ENCODE measurements around the gene DGKH. TPM values are rescaled to one million over a fixed set of nuclear protein-coding genes. Genes with fewer than 3 reads are reported as not detected.

DGKH gene
- total and polyA plus RNA-seq, 8 donors, result 0.61 to 41.5 (median 11.7) TPM

DNA sequence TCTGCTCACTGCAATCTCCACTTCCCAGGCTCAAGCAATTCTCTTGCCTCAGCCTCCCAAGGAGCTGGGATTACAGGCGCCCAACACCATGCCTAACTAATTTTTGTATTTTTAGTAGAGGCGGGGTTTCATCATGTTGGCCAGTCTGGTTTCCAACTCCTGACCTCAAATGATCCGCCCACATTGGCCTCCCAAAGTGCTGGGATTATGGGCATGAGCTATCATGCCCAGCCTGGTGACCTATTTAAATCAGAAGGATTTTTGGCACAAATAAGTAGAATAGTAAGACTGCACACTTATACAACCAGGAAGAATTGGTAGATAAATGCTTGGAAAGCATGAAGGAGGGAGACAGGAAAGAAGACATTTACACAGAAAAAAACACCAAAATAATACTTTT is 170.1 kb downstream of the DGKH start:
- H3K4me1 ChIP-seq, result no peaks in the 10 kb centered on the region
- TF ChIP-seq POLR2A (IDR thresholded peaks at IDR 0.05) (no peak), POLR2AphosphoS5 (IDR thresholded peaks at IDR 0.05) (no peak), EP300 (IDR thresholded peaks at IDR 0.05) (no peak)
- TF ChIP-seq, protein P1, sequence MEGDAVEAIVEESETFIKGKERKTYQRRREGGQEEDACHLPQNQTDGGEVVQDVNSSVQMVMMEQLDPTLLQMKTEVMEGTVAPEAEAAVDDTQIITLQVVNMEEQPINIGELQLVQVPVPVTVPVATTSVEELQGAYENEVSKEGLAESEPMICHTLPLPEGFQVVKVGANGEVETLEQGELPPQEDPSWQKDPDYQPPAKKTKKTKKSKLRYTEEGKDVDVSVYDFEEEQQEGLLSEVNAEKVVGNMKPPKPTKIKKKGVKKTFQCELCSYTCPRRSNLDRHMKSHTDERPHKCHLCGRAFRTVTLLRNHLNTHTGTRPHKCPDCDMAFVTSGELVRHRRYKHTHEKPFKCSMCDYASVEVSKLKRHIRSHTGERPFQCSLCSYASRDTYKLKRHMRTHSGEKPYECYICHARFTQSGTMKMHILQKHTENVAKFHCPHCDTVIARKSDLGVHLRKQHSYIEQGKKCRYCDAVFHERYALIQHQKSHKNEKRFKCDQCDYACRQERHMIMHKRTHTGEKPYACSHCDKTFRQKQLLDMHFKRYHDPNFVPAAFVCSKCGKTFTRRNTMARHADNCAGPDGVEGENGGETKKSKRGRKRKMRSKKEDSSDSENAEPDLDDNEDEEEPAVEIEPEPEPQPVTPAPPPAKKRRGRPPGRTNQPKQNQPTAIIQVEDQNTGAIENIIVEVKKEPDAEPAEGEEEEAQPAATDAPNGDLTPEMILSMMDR (IDR thresholded peaks at IDR 0.05), result no peak
- intact Hi-C loops (cut with DNase I; ENCODE audit: low total_unique reads), result no loop called here
- no peak for DNase-seq
- WGBS, 5 donors, result 82 to 100% (median 95%) methylated on average over 3 of the region's 3 CpGs
- H3K4me3 ChIP-seq, result no peak overlapping the region
- H3K9me3 ChIP-seq, result no peaks in the 10 kb centered on the region
- H3K36me3 ChIP-seq, result peaks cover 0 to 68% (median 45%) of the 10 kb centered on the region in 4 donors
- H3K27me3 ChIP-seq, result no peaks in the 10 kb centered on the region
- H3K27ac ChIP-seq, result no peak overlapping the region

DNA sequence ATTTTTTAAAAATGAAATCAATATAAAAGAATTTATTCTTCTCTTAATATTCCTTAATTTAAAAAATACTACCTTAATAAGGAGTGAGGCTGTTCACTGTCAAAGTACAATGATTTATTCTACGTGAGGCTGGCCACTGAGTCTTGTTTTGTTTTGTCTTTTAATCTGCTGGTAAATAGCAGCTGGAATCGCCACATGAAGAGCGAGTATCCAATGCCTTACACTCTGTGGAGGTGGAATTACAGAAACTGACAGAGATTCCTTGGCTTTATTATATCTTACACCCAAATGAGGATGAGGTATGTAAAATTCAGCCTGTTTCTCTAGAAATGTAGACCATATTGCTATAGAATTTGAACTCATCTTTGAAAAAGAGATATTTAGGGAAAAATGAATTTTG is 170.6 kb downstream of the DGKH start:
- 90 to 96% (median 94%) methylated on average over 3 of the region's 3 CpGs for WGBS, 5 donors

DNA sequence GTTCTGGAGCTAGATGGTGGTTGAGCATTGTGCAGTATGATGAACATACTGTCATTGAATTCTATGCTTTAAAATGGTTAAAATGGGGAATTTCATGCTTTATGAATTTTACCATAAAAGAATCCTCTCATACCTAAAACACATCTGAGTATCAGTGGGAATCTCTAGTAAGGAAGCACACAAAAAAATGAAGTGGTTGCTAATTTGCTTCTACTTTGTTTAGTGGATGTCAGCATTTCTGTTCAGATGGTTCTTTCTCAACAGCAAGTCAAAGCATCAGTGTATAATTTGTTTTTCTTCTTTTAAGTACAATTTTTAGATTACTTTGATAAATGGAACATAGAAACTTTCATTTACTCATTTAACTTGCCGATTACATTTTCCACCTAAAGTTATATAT is 171.4 kb downstream of the DGKH start:
- WGBS, 5 donors, result 91 to 98% (median 95%) methylated on average over 1 of the region's 1 CpG
- no peaks in the 10 kb centered on the region for H3K4me1 ChIP-seq
- H3K36me3 ChIP-seq, result peaks cover 0 to 76% (median 44%) of the 10 kb centered on the region in 4 donors
- intact Hi-C loops (cut with DNase I; ENCODE audit: low total_unique reads), result no loop called here
- no peak overlapping the region for H3K27ac ChIP-seq
- TF ChIP-seq POLR2AphosphoS5 (IDR thresholded peaks at IDR 0.05), result no peak
- TF ChIP-seq POLR2A (IDR thresholded peaks at IDR 0.05), result no peak
- no peak overlapping the region for H3K4me3 ChIP-seq
- no peaks in the 10 kb centered on the region for H3K27me3 ChIP-seq
- no peaks in the 10 kb centered on the region for H3K9me3 ChIP-seq
- no peak for DNase-seq

More for the DNA sequence above, 170.6 kb downstream of the DGKH start:
- Histone ChIP-seq H3K36me3 (peaks cover 0 to 73% (median 47%) of the 10 kb centered on the region in 4 donors), H3K4me1 (no peaks in the 10 kb centered on the region), H3K9me3 (no peaks in the 10 kb centered on the region), H3K27ac (no peak overlapping the region), H3K27me3 (no peaks in the 10 kb centered on the region), H3K4me3 (no peak overlapping the region)
- intact Hi-C loops (cut with DNase I; ENCODE audit: low total_unique reads), result no loop called here
- TF ChIP-seq POLR2A (IDR thresholded peaks at IDR 0.05) (no peak), POLR2AphosphoS5 (IDR thresholded peaks at IDR 0.05) (no peak)
- no peak for DNase-seq

DNA sequence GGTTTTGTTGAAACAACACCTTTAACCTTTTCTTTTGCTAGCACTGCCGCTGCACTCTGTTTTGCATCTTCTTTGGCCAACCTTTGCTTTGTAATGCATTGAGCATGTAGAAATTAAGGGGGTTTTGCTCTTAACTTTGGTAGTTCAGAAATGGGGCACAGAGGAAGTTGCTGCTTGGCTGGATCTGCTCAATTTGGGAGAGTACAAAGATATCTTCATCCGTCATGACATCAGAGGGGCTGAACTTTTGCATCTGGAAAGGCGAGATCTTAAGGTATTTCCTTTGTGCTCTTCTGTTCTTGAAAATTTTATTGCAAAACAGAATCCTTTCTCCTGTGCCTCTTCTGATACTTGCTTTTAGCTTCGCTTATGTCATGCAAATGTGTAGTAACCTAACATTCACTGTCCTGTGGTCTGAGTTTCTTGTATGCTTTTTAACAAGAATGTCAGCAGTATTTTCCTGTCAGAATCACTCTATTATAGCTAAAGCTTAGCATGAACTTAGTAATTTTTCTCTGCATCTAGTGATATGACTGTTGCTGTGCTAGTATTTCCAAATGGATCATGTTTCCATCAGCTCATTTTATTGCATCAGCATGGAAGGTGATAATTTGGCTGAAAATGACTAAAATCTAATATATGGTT is 172.8 kb downstream of the DGKH start:
- TF ChIP-seq, protein P1 (IDR thresholded peaks at IDR 0.05), result no peak
- TF ChIP-seq EP300 (IDR thresholded peaks at IDR 0.05) (no peak), POLR2A (IDR thresholded peaks at IDR 0.05) (no peak), POLR2AphosphoS5 (IDR thresholded peaks at IDR 0.05) (no peak)

DNA sequence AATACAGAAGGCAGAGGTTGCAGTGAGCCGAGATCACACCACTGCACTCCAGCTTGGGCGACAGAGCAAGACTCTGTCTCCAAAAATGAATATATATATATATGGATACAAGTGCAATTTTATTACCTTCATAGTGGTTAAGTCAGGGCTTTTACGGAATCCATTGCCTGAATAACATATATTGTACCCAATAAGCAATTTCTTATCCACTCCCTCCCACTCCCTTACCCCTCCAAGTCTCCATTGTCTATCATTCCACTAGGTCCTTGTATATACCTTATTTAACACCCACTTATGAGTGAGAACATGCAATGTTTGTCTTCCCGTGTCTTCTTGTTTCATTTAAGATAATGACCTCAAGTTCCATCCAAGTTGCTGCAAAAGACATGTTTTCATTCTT is 175.2 kb downstream of the DGKH start:
- Histone ChIP-seq H3K4me3 (no peak overlapping the region), H3K27me3 (no peaks in the 10 kb centered on the region), H3K27ac (no peak overlapping the region), H3K4me1 (no peaks in the 10 kb centered on the region), H3K36me3 (peaks cover 0 to 76% (median 44%) of the 10 kb centered on the region in 4 donors), H3K9me3 (no peaks in the 10 kb centered on the region)
- 97 to 100% (median 97%) methylated on average over 4 of the region's 4 CpGs for WGBS, 5 donors
- no peak for DNase-seq
- TF ChIP-seq, protein P1 (IDR thresholded peaks at IDR 0.05), result no peak
- TF ChIP-seq POLR2AphosphoS5 (IDR thresholded peaks at IDR 0.05) (no peak), EP300 (IDR thresholded peaks at IDR 0.05) (no peak), POLR2A (IDR thresholded peaks at IDR 0.05) (no peak)
- intact Hi-C loops (cut with DNase I; ENCODE audit: low total_unique reads), result no loop called here

More for the DNA sequence above, 172.8 kb downstream of the DGKH start:
- no peaks in the 10 kb centered on the region for H3K27me3 ChIP-seq
- WGBS, 5 donors, result 84 to 97% (median 95%) methylated on average over 4 of the region's 4 CpGs
- H3K36me3 ChIP-seq, result peaks cover 0 to 80% (median 45%) of the 10 kb centered on the region in 4 donors
- intact Hi-C loops (cut with DNase I; ENCODE audit: low total_unique reads), result no loop called here
- no peak overlapping the region for H3K27ac ChIP-seq
- H3K4me3 ChIP-seq, result no peak overlapping the region
- H3K4me1 ChIP-seq, result no peaks in the 10 kb centered on the region
- no peaks in the 10 kb centered on the region for H3K9me3 ChIP-seq
- DNase-seq, result no peak
